Stimulated activated effector memory CD8-positive, alpha-beta T cell treated with anti-CD3 and anti-CD28 coated beads, Interleukin-12 subunit alpha, Interleukin-12 subunit beta, amount 100 ng/mL, for 72 hours (primary cell): ENCODE data around the gene RD3L.
"Not testable (repeated sequence)": the region's sequence is repeated elsewhere in the genome, so short reads cannot be mapped to it uniquely, and the experiment has no call there.

Source experiments
- ATAC-seq: fragments of 150-1000 bp; cut with Tn5 transposase; 2 replicates; pipeline ENCODE4 v1.10.0; 2021
- DNase-seq, 2 donors: peaks; one replicate each; pipeline ENCODE4 v3.0.0; 2021 to 2022; ENCODE audit warnings: low spot score in 2 of 2
- H3K27ac Mint-ChIP-seq: one replicate; pipeline ENCODE4 v1.8.0; 2022; ENCODE audit warnings: mild to moderate bottlenecking, mixed read lengths
- H3K36me3 Mint-ChIP-seq: one replicate; pipeline ENCODE4 v1.8.0; 2022; ENCODE audit warnings: mild to moderate bottlenecking, mixed read lengths
- H3K4me1 Mint-ChIP-seq: one replicate; pipeline ENCODE4 v1.8.0; 2022; ENCODE audit warnings: mixed read lengths
- H3K4me3 Mint-ChIP-seq: one replicate; pipeline ENCODE4 v1.8.0; 2022; ENCODE audit warnings: mild to moderate bottlenecking, mixed read lengths
- H3K9me3 Mint-ChIP-seq: one replicate; pipeline ENCODE4 v1.8.0; 2022; ENCODE audit warnings: mixed read lengths

The RD3L gene

DNA sequence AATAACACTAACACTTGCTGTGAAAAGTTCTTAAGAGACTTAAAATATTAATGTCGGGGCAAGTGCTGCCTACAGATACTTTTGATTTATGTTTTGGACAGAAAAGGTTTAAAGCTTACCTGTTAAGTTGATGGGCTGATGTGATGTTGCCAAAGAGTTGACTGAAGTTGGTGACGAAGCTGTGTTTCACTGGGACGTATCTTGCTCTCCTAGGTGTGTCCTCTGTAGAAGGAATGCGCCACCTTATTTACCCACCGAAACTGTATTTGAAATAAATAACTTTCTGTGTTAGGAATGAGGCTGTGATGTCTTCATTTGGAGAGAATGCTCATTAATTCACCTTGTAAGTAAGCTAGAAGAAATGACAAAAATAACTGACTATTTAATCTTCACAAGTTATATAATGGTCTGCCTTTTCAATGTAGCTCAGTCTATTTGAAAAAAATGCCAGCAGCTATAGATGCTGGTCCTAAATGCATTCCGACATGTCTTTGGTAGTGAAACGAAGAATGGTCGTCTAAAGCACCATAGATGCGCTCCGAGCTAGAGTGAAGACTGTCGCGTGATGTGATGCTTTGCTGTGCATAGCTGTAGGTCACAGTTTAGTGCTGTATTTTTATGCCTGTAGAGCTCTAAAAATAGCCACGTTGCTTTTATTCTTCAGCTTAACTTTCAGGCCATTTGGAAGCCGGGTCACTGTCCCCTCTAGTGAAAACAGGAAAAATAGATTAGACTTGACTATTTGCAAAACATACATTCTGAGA is at the start of gene RD3L:
TSS of gene RD3L (minus strand) at position 557 of the 764 bp plus-strand sequence. CDS start 834 bp downstream, outside the sequence.
- Mint-ChIP-seq H3K4me3 (no peak within 1 kb of the TSS), H3K9me3 (no peaks in the 10 kb centered on the region), H3K27ac (no peak within 1 kb of the TSS), H3K4me1 (no peaks in the 10 kb centered on the region), H3K36me3 (no peaks in the 10 kb centered on the region)
- DNase-seq (no peak), ATAC-seq (no peak)

DNA sequence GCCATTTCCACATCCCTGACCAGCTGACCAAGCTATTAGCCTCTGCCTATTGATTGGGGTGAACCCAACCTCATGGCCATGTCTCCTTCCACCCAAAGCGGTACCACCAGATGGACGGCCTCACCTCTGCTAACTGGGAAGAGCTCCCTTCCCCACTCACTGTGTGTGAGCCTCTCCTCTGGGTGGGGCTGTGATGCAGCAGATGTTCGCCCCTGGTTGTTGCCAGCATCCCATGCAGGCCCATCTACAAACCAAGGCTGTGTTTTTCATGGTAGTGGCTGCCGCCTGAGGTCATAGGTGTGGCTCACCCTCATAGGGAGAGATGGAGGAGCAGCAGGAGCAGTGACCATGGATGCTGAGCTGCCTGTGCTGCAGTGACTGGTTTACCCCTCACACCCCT is 47.6 kb upstream of the RD3L start:
- H3K4me1 Mint-ChIP-seq = no peaks in the 10 kb centered on the region
- no peak for ATAC-seq
- no peak overlapping the region for H3K27ac Mint-ChIP-seq
- no peak overlapping the region for H3K4me3 Mint-ChIP-seq
- H3K9me3 Mint-ChIP-seq = peaks cover 5% of the 10 kb centered on the region
- no peaks in the 10 kb centered on the region for H3K36me3 Mint-ChIP-seq
- no peak for DNase-seq

DNA sequence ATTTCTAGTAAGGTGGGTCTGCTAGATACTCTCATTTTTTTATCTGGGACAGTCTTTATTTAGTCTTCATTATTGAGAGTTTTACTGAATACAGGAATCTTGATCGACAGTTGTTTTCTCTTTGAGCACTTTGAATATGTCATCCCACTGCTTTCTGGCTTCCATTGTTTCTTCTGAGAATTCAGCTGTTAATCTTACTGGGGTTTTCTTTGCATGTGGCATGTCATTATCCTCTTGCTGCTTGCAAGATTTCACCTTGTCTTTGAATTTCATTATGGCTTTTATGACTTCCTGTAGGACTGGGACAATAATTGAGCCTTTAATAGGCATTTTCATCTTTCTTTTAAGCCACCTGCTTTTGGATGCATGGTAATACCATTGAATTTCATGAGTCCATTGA is 46.7 kb upstream of the RD3L start:
- no peaks in the 10 kb centered on the region for H3K4me1 Mint-ChIP-seq
- H3K9me3 Mint-ChIP-seq = peaks cover 5% of the 10 kb centered on the region
- no peak for DNase-seq
- no peak for ATAC-seq
- no peak overlapping the region for H3K27ac Mint-ChIP-seq
- H3K36me3 Mint-ChIP-seq = no peaks in the 10 kb centered on the region
- H3K4me3 Mint-ChIP-seq = no peak overlapping the region

DNA sequence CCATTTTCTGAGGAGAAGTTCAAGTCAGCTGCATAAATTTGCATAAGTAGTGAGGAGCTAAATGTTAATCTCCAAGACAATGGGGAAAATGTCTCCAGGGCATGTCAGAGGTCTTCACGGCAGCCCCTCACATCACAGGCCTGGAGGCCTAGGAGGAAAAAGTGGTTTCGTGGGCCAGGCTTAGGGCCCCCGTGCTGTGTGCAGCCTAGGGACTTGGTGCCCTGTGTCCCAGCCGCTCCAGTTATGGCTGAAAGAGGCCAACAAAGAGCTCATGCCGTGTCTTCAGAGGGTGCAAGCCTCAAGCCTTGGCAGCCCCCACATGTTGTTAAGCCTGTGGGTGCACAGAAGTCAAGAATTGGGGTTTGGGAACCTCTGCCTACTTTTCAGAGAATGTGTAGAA is 41.9 kb upstream of the RD3L start:
- Mint-ChIP-seq H3K9me3 (peaks cover 2% of the 10 kb centered on the region), H3K4me3 (no peak overlapping the region), H3K4me1 (no peaks in the 10 kb centered on the region), H3K27ac (no peak overlapping the region), H3K36me3 (no peaks in the 10 kb centered on the region)
- no peak for ATAC-seq
- no peak for DNase-seq

DNA sequence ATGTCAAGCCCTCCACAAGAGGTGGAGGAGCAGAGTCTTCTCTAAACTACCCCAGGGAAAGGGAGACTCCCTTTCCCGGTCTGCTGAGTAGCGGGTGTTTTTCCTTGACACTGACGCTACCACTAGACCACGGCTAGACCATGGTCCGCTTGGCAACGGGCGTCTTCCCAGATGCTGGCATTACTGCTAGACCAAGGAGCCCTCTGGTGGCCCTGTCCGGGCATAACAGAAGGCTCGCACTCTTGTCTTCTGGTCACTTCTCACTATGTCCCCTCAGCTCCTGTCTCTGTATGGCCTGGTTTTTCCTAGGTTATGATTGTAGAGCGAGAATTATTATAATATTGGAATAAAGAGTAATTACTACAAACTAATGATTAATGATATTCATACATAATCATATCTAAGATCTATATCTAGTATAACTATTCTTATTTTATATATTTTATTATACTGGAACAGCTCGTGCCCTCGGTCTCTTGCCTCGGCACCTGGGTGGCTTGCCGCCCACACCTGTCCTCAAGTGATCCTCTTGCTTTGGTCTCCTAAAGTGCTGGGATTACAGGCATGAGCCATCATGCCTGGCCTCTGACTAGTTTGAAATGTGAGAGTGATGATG is 38.4 kb upstream of the RD3L start:
- H3K27ac Mint-ChIP-seq, H3K4me1 Mint-ChIP-seq, DNase-seq, H3K9me3 Mint-ChIP-seq, H3K36me3 Mint-ChIP-seq, ATAC-seq, H3K4me3 Mint-ChIP-seq: not testable (repeated sequence)

DNA sequence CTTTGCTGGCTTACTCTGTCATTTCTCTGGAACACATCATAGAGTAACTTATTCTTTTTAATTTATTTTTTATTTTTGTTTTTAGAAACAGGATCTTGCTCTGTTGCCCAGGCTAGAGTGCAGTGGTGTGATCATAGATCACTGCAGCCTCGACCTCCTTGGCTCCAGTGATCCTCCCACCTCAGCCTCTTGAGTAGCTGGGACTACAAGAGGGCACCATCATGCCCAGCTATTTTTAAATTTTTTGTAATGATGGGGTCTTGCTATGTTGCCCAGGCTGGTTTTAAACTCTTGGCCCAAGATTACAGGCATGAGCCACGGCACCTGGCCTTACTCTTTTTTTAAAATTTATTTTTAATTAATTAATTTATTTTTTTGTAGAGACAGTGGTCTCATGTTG is 32.2 kb upstream of the RD3L start:
- Mint-ChIP-seq H3K4me1 (no peaks in the 10 kb centered on the region), H3K4me3 (no peak overlapping the region), H3K27ac (no peak overlapping the region), H3K36me3 (no peaks in the 10 kb centered on the region), H3K9me3 (no peaks in the 10 kb centered on the region)
- ATAC-seq (no peak), DNase-seq (no peak)

DNA sequence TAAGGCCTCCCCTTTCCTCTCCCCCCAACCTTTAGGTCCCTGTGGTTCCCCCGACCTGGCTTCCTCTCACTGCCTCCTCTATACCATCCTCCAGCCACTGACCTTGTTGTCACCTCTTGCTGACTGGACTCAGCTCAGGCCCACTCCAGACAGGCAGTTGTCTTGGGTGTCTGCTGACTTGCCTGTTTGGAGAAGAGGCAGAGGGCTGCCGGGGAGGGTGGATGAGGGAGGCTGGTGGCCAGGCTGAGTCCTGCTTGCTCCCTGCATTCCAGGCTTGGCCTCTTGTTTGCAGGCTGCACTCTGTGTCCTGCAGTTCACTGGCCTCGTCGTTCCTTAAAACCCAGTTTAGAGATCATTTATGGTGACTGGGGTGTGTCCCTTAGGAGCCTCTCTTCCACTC is 31.0 kb upstream of the RD3L start:
- Mint-ChIP-seq H3K9me3 (no peaks in the 10 kb centered on the region), H3K27ac (no peak overlapping the region), H3K36me3 (no peaks in the 10 kb centered on the region), H3K4me3 (no peak overlapping the region), H3K4me1 (no peaks in the 10 kb centered on the region)
- ATAC-seq (no peak), DNase-seq (no peak)

DNA sequence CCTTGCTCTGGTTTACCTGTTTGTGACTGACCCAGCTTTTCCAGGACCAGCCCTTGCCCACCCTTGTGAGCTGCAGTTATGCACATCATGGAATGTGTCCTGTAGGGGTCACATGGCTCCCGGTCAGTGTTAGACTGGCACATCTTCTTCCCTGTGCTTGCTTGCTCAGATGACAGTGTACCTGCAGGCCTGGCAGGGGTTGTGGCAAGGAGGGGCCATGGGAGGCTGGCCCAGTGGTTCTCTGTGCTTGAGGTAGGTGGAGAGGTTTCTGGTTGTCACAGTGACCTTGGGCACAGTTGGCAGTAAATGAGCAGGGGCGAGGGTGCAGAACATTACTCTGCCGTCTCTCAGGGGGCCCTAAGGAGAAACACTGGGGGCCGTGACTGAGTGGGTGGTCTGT is 27.6 kb upstream of the RD3L start:
- Mint-ChIP-seq H3K27ac (no peak overlapping the region), H3K36me3 (no peaks in the 10 kb centered on the region), H3K4me1 (no peaks in the 10 kb centered on the region), H3K9me3 (no peaks in the 10 kb centered on the region), H3K4me3 (no peak overlapping the region)
- DNase-seq (no peak), ATAC-seq (no peak)

DNA sequence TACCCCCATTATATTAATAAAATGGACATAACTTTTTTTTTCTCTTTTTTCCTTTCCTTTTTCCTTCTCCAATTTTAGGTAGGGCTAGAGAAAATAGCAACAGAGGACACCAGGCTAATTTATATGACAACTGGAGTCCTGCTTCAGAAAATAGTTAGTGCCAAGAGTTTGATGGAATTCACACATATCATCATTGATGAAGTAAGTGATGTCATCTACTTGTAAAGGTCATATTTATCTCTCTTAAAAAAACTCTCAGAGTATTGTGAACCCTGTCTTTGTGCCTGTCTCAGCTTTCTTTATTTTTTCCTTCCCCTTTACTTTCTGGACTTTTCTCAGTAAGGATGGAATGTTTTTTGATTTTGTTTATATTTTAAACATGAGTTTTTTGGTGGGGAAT is 24.3 kb upstream of the RD3L start:
- H3K9me3 Mint-ChIP-seq = no peaks in the 10 kb centered on the region
- no peaks in the 10 kb centered on the region for H3K36me3 Mint-ChIP-seq
- DNase-seq = no peak
- no peaks in the 10 kb centered on the region for H3K4me1 Mint-ChIP-seq
- H3K4me3 Mint-ChIP-seq = no peak overlapping the region
- H3K27ac Mint-ChIP-seq = no peak overlapping the region
- no peak for ATAC-seq

DNA sequence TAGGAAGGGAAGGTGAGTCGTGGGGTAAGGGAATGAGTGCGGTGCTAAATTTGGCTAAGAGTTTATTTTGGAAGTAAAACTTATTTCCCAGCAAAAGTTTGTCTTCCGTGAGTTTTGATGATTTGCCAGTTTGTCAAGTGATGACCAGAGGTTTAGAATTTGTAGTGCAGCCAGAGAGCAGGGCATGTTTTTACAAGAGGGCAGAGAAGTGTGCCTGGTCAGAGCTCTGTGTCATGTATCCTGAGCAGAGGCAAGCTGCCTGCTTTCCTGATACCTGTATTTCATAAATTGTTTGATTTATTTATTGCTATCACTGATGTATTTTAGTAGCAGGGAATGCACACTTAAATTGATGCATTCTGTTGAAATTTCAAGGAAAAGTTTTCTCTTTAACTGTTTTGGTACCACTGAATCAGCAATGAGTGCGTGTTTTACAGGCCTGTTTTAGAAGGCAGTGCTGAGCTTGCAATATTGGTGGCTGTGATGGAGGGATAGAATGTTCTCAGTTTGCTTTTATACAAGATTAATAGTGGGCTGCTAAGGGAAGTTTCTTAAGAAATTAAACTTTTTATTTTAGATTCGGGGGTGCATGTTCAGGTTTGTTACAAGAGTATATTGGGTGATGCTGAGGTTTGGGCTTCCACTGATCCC is 19.7 kb upstream of the RD3L start:
- no peaks in the 10 kb centered on the region for H3K36me3 Mint-ChIP-seq
- no peaks in the 10 kb centered on the region for H3K4me1 Mint-ChIP-seq
- DNase-seq = no peak
- H3K27ac Mint-ChIP-seq = no peak overlapping the region
- H3K4me3 Mint-ChIP-seq = no peak overlapping the region
- ATAC-seq = no peak
- H3K9me3 Mint-ChIP-seq = no peaks in the 10 kb centered on the region

DNA sequence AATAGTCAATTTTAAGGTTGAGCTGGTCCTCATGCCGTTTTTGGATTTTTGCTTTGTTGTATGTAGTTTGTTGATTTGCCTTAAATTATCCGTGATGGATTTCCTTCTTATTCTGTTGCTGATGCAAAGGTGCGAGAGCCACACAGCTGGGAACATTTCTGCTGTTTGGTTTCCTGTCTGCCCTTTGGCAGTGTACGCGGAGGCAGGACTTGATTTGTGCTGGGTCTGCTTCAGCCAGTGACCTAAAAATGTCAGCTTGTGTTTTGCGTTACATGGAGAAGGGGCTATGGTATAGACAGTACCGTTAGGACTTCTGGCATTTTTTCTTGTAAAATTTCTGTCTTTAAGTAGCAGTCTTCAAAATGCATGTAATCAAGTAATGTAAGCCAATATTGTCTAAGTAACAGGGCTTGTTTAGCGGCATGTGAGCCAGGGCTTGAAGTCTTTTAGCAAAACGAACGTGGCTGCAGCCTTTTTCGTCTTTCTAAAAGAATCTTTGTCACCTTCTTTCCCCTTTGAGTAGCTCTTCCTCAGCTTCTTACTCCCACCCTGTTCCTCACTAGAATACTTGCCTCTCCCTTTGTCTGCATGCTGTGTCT is 18.2 kb upstream of the RD3L start:
- no peak for DNase-seq
- Mint-ChIP-seq H3K36me3 (no peaks in the 10 kb centered on the region), H3K9me3 (no peaks in the 10 kb centered on the region), H3K4me1 (no peaks in the 10 kb centered on the region), H3K4me3 (no peak overlapping the region), H3K27ac (no peak overlapping the region)
- ATAC-seq = no peak

DNA sequence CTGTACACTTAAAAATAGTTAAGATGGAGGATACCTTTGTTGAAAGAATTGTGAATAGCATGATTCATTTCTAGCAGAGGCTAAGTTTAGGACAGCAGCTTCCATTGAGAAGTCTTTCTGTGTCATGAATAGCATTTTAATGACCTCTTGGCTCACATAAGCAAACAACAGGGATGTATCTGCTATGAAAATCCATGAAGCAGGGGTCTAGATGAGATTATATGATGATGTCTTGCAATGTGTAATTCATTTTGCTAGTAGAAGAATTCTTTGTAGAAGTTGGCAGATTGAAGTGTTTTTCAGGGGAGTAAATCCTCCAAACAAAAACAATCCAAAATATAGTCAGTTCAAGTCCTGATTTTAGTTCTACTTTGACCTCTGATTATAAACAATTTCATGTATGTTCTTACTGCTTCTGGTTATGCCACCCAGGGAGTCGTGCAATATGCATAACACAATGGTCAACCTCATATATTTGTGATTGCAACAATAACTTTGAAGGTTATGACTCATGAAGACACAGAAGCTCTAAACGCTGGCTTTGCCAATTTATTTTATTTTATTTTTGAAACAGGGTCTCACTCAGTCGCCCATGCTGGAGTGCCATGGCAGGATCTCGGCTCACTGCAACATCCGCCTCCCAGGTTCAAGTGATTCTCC is 6.9 kb upstream of the RD3L start:
- no peaks in the 10 kb centered on the region for H3K36me3 Mint-ChIP-seq
- H3K27ac Mint-ChIP-seq = no peak overlapping the region
- ATAC-seq (no peak), DNase-seq (no peak)
- H3K4me1 Mint-ChIP-seq = no peaks in the 10 kb centered on the region
- no peak overlapping the region for H3K4me3 Mint-ChIP-seq
- no peaks in the 10 kb centered on the region for H3K9me3 Mint-ChIP-seq

DNA sequence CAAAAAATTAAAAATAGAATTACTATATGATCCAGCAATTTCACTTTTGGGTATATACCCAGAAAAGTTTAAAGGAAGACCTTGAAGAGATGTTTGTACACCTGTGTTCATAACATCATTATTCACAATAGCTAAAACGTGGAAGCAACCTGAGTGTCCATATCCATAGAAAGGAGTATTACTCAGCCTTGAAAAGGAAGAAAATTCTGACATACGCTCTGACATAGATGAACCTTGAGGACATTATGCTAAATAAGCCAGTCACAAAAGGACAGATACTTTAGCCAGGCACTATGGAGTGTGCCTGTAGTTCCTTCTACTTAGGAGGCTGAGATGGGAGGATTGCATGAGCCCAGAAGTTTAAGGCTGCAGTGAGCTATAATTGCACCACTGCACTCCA is 6.1 kb upstream of the RD3L start:
- Mint-ChIP-seq H3K9me3 (no peaks in the 10 kb centered on the region), H3K4me1 (no peaks in the 10 kb centered on the region), H3K36me3 (no peaks in the 10 kb centered on the region), H3K27ac (no peak overlapping the region), H3K4me3 (no peak overlapping the region)
- DNase-seq (no peak), ATAC-seq (no peak)

DNA sequence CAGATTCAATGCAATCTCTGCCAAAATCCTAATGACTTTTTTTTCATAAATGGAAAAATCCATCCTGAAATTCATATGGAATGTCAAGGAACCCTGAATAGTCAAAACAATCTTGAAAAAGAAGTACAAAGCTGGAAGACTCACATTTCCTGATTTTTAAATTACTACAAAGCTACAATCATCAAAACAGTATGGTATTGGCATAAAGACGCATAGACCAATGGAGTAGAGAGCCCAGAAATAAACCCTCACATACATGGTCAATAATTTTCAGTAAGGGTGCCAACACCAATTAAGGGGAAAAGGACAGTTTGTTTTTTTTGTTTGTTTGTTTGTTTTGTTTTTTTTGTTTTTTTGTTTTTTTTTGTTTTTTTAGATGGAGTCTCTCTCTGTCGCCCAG is 4.6 kb upstream of the RD3L start:
- Mint-ChIP-seq H3K36me3 (no peaks in the 10 kb centered on the region), H3K9me3 (no peaks in the 10 kb centered on the region), H3K4me1 (no peaks in the 10 kb centered on the region), H3K4me3 (no peak overlapping the region), H3K27ac (no peak overlapping the region)
- ATAC-seq (no peak), DNase-seq (no peak)

DNA sequence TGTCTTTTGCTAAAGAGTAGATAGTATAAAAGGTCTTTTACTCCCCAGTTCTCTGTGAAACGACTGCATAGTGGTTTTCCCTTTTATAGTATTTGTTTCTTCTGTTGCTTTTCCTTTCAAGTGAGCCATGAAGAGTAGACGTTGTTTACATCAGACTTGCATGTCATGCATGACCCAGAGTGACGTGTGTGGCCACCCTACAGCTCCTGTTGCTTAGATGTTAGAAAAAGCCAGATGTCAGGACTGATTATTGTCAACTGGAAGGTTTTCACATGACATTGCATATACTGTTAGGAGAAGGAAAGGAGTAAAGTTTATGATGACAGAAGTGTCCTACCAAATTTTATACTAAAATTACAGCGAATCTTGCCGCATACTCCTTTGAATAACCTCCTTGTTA is 1.3 kb upstream of the RD3L start:
- DNase-seq = no peak

More for the DNA sequence above, 1.3 kb upstream of the RD3L start:
- Mint-ChIP-seq H3K36me3 (no peaks in the 10 kb centered on the region), H3K9me3 (no peaks in the 10 kb centered on the region), H3K27ac (no peak overlapping the region), H3K4me3 (no peak overlapping the region), H3K4me1 (no peaks in the 10 kb centered on the region)
- no peak for ATAC-seq
